ENCODE measurements around the gene MTFR1L.
A peak's percentile ranks its signal among the peaks of the same experiment; 100 is the strongest.

Gene MTFR1L

DNA sequence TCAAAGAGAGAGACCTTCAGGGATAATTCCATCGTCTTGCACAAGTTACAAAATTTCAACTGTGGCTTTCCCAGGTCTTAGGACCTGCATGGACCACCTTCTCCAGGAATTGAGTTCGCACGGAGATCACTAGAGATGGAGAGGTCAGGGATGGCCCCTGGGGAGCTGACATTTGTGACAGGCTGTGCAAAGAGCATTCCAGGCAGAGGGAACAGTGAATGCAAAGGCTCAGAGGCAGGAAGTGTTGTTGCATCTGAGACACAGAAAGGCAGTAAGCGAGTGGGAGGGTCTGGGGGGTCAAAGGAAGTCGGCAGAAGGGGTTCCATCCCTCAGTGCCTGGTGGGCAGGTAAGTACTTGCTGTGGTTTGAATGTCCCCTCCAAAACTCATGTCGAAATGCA is 29.3 kb upstream of the MTFR1L start:
- DNase-seq (ENCODE audit: low spot score): no peak

DNA sequence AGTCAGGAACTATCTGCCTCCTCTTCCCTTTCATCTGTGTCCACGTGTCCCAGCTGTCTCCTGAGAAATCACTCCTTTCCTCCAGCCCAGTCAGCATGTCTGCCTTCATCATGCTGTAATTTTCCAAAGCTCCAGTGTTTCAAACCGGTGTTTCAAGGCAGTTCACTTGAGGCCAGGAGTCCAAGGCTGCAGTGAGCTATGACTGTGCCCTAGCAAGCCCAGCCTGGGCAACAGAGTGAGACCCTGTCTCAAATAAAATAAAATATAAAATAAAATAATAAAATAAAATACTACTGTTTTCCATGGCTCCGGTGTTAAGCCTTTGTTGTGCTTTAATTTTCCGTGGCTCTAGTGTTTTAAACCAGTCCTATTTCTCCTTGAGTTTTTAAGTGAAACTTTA is 27.6 kb upstream of the MTFR1L start:
- no peak for DNase-seq (ENCODE audit: low spot score)

DNA sequence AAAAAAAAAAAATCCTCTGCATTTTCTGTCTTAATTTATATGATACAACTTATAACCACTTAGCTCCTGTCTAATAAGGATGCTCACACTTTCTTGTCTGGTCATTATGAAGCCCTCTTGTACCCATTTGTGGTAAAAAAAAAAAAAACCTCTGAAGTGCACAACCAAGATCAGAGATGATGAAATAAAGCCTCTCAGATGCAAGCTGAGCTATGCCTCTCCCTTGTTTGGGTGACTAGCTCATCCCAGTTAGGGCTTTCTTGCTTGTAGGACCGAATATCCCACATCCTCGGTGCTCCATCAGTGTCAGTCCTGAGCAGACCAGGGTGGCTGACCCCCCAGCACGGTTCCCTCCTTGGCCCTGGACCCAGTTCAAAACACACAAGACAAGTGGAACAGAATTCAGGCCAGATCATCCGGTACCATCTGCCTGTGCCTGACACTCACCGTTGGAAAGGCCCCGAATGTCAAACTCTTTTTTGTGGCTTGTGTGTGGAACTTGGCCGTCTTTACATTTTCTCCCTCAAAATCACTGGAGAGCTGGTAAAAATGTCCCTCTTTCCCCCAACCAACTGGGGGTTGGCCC is 26.1 kb upstream of the MTFR1L start:
- no peak for DNase-seq (ENCODE audit: low spot score)

DNA sequence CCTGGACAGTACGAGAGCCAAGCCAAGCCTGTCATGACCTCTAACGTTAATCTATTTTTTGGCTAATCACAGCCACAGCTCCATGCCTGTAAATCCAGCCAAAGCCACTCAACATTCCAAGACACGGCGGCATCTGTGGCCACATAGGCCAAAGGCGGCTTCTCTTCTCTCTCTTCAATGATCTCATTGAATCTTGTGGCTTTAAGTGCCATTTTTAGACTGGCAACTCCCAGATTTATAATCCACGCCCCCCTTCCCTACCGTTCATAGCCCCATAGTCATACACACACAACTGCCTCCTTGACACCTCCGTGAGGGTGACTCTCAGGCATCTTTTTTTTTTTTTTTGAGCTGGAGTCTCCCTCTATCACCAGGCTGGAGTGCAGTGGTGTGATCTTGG is 25.4 kb upstream of the MTFR1L start:
- no peak for DNase-seq (ENCODE audit: low spot score)

DNA sequence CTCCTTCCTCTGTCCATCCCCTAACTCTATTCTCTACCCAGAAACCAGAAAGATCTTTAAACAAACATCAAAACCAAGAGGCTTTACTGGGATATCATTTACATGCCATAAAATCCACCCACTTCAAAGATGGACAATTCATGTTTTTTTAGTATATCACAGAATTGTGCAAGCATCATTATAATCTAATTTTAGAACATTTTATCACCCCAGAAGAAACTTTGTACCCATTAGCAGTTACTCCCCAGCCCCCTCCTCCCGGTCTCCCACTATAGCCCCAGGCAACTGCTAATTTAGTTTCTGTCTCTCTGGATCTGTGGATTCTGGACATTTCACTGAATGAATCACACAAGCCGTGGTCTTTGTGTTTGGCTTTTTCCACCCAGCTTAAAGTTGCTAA is 24.5 kb upstream of the MTFR1L start:
- no peak for DNase-seq (ENCODE audit: low spot score)

DNA sequence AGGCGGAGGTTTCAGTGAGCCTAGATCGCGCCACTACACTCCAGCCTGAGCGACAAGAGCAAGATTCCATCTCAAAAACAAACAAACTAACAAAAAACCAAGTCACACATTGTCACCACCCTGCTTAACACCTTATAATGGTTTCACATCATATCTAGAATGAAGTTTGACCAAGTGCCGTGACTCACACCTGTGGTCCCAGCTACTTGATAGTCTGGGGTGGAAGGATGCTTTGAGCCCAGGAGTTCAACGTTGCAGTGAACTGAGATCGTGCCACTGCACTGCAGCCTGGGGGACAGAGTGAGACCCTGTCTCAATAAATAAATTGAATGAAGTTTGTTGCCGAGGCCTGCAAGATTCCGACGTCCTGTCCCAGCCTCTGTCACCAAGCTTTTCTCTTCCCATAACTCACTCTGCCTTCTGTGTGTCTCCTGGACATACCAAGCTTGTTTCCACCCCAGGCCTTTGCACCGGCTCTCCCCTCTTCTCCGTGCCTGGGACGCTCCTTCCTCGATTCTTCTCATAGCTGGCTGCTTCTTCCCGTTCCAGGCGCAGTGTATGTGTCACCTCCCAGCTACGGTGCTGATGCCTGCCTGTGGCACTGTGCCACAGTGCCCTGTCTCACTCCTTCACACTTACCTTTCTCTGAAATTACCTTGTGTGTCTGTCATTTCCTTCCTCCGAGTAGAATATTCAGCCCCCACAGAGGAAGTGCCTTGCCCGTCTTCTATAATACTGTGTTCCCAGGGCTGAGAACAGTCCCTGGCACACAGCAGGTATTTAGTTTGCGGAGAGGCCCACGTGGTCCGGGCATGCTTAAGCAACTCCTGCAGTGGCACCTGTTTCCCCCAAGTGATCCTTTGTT is 23.6 kb upstream of the MTFR1L start:
- no peak for DNase-seq (ENCODE audit: low spot score)

DNA sequence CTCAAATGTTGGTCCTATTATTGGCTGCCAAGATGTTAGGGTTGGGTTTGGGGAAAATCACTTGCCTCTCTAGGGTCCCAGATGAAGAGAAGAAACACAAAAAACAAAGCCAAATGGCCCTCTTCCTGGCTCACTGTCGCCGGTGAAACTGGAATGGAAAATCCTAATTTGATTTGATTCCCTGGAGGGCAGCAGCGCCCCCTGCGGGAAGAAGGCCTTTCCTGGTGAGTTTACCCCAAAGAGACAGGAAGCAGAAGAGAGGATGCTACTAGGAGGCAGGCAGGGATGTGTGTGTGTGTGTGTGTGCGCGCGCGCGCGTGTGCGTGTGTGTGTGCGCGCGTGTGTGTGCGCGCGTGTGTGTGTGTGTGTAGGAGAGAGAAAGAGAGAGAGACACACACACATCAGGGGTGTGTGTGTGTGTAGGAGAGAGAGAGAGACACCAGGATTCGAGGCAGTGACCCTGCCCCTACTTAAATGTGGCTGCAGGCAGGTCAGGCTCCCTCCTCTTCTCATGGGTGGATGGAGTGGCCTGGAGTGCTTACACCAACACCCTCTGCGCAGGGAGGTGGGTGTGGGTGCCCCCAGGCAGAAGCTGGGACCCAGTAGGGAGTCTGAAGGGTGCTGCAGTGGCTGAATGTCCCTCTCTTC is 22.8 kb upstream of the MTFR1L start:
- peak; percentile 75 for DNase-seq (ENCODE audit: low spot score)

DNA sequence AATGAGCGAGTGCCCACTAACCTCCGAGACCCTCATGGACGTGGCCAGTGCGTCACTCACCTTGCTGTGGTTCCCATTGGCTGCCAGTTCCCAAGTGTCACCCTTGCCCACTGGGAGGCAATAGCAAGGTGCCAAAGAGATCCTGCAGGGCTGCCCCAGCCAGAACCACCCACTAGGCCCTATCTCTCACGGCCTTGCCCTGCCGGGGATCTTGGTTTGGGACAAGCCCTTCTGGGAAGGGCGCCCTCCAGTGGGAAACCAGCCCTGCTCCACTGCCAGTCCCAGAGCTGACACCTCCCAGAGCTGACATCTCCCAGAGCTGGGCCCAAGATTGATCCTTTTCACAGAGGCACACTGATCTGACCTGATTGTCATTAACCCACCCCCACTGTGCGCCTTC is 21.8 kb upstream of the MTFR1L start:
- DNase-seq (ENCODE audit: low spot score): no peak

DNA sequence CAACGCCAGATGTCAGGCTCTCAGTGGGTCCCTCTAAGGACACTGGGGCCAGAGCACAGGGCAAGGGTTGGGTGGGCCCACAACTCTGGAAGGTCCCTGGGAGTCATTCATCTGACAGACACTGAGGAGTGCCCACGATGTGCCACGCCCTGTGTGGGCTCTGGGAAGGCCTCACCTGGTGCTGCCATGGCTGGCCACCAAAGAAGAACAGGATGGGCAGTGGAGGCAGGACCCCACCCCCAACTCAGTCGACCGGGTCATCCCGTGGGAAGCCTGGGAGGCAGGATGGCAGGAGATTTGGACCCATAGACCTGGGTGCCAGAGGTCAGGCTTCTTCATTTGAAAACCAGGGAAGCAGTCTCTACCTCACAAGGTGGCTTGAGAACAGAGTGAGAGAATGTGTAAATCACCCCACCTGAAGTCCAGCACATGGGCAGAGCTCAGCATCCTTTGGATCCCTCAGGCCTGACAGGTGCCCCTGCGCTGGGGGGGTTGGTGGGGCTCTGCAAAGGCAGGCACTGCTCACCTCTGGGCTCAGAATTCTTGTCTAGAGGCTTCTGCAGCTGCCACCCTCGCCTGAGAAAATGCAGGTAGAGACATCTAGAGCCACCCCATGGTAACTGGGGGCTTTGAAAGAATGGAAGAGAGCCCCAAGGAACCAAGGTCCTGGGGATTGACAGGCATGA is 20.9 kb upstream of the MTFR1L start:
- DNase-seq (ENCODE audit: low spot score): no peak

DNA sequence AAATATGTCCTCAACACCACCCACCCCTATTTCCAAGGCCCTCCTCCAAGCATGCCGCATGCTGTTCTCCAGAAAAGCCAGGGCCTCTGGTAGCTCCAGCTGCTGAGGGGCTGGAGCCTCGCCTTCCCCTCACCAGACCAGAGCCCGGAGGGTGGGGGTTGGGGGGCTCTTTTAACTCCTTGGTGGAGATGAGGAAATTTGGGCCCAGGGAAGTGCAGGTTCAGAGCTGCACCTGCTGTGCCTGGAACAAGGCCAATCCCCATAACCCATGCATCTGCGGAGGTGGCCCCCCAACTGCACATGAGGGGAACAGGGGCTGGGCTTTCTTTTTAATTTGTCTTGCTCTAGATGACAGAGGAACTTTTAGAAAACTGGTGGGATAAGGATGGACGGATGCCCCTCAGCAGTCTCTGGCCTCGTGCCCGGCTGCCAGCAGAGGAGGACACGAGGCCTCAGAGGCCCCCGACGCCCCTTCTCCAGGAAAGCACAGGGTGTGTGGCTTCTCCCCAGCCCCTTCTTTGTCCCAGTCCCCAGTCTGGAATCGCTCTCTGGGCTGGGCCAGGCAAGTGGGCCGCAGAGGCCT is 20.3 kb upstream of the MTFR1L start:
- no peak for DNase-seq (ENCODE audit: low spot score)

DNA sequence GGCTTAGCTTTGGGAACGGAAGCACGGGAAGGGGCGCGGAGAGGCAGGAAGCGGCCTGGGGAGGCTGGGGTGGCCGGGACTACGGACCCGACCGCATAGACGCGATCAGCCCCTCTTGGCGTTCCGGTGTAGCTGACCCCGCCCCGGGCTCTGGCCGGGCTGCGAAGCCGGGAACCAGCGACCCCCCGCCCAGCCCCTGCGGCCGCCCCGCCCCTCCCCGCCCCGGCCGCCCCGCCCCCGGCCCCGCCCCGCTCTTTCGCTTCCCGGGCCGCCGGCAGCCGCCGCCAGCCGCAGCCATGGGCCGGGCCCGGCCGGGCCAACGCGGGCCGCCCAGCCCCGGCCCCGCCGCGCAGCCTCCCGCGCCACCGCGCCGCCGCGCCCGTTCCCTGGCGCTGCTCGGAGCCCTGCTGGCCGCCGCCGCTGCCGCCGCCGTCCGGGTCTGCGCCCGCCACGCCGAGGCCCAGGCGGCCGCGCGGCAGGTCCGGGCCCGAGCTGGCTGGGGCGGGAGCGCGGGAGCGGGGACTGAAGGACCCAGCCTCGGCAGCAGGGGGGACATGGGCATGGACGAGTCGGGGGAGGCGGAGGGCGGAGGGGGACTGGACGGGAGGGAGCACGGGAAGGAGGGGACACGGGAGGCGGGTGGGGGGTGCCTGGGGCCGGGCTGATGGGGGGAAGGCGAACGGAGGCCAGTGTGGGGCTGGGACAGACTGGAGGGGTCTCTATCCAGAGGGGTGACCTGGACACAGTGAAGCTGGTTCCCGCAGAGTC is 19.6 kb upstream of the MTFR1L start, which contains the start of gene SELENON:
Gene SELENON (plus strand): TSS at position 259 of the 768 bp plus-strand sequence. CDS start 38 bp downstream, at position 297.
- peak; percentile 47 for DNase-seq (ENCODE audit: low spot score)

DNA sequence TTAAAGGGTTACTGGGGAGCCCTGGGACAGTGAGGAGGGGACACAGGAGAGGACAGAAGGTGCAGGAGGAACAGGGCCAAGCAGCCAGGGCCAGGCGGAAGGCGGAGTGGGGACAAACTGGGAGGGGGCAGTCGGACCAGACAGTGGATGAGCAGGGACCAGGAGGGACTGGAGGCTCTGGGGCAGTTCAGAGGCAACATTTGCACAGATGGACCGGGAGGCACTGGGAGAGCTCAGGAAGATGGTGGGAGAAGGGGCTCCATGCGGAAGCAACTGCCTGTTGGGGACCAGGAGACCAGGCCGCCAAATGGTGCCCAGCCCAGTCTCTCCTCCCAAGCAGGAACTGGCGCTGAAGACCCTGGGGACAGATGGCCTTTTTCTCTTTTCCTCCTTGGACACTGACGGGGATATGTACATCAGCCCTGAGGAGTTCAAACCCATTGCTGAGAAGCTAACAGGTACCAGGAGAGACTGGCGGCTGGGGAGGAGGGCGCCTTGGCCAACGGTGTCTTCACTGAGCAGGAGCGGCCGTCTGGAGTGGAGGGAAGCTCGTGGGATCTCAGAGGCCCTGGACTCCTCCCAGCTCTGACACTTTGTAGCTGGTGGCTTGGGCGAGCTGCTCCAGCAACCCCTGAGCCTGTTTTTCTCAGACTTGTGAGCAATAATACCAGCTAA is 18.9 kb upstream of the MTFR1L start:
- no peak for DNase-seq (ENCODE audit: low spot score)

DNA sequence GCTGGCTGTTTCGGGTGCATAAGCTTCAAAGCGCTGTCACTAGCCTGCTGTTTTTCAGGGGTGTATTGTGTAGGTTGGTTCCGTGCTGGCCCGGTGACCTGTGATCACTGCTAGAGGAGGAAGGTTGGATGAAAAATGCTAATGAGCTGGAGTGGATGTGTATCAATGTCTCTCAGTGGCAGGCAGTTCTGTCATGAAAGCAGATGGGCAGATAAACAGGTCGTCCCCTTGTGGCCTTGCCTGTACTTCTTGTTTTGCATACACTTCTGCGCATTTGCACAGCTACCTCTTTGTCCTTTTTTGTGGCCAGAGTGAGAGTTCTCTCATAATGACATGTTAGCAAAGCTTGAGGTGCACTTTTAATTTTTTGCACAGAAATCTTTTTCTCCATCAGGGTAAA is 16.8 kb upstream of the MTFR1L start:
- DNase-seq (ENCODE audit: low spot score): peak; percentile 54

DNA sequence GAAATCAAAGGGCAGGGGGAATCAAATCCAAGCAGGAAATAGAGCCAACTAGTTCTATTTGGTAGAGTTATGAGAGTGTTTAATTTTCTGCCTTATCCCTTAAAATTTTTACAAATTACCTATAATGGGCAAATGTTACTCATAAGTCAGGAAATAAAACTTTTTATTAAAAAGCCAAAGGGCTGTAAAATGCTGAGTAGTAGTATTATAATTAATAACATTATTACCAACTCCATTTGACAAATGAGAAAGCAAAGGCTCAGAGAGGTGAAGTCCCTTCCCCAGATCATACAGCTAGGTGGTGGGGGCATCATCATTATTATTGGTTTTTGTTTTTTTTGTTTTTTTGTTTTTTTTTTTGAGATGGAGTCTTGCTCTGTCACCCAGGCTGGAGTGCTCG is 16.4 kb upstream of the MTFR1L start:
- DNase-seq (ENCODE audit: low spot score): no peak

DNA sequence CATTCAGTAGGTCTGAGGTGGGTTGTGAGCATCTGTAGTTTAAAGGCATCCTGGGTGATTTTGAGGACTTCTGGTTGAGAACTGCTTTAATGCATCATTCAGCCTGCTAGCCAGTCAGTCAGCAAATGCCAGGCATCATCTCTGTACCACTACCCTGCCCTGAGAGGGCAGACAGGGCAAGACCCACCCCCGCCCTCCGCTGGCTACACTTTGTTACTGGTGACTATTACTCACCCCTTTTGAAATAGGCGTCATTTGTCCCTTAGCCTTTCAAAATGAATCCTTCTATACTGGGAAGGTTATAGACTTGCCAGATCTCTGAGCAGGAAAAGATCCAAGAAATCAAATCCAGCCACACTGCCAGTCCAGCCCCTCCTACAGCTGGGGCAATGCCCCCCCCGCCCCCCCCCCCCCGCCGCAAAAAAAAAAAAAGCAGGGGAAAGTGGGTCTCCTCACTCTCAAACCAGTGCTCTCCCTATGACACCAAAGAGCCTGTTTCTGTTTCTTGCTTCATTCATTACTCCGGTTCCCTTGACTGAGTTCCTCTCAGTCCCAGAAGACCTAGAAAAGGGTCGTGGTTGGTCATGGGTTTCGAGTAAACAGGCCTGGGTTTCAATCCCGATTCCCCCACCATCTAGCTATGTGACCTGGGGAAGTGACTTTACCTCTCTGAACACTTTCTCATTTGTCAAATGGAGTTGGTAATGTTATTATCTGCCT is 15.3 kb upstream of the MTFR1L start:
- DNase-seq (ENCODE audit: low spot score): no peak

DNA sequence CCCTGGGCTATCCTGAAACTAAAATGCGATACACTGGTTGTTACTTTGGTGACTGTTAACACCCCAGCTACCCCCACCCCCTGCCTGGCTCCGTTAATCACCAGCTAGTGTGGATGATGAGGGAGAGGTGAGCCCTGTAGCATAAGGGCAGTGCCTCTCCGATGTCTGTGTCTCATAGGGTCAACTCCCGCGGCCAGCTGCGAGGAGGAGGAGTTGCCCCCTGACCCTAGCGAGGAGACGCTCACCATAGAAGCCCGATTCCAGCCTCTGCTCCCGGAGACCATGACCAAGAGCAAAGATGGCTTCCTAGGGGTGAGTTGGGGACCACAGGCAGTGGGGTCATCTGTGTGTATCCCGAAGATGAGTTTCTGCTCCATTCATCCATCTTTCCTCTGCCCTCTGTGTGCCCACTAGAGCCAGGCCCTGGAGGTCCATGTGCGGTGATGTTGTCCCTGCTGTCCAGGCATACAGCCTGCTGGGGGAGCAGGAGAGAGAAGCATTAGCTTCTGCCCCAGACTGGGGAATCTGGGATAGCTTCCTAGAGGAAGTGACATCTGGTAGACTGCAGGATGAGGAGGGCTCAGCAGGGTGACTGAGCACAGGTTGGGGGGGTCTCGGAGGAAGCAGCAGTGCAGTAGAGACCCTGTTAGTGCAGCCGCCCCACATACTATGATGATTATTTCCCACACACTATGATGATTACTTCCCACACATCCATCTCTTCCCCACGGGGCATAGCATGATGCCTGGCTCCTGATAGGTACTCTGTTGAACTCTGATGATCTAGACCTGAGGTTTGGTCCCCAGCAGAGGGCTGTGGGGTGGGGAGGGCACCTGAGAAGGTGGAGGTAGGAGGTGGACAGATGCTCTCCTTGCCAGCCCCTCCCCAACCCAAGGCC is 14.5 kb upstream of the MTFR1L start:
- no peak for DNase-seq (ENCODE audit: low spot score)

DNA sequence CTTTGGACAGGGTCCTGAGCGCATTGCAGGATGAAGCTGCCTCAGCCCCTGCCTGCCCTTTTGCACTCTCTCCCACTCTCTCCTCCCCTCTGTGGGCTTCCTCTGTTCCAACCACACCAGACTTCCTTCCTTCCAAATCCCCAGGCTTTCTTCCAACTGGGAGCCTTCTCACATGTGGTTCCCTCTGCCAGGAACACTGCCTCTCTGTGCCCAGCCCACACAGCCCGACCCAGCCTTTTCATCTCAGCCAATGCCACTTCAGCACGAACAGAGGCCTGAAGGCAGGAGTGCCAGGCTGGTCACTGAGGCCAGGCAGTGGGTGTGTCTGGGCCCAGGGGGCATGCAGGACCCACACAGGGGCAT is 13.9 kb upstream of the MTFR1L start:
- DNase-seq (ENCODE audit: low spot score): no peak

DNA sequence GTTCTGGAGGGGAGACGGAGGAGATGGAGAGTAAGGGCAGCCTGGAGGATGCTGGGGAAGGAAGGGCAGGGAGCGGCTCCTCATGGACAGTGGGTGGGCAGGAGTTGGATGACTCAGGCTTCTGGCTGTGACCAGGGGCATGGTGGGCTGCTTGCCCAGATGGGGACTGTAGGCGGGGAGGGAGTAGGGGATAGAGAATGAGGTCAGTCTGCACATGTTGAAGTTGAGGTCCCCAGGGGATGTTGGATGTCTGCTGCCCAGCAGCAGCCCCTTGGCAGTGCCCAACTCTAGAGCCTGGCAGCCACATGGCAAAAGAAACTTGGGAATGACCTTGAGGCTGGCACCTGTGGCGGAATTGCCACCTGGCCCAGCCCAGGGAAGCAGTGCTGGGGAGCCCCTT is 13.3 kb upstream of the MTFR1L start:
- no peak for DNase-seq (ENCODE audit: low spot score)

Measured in SK-N-DZ (cell line).